T47D (cell line): ENCODE results near the gene CLCN1.

ENCODE experiments used
- DNase-seq, 2 experiments: peaks; one replicate each; pipeline versions ENCODE4 v3.0.0 to v3.0.0-alpha.2; 2011 to 2012; ENCODE audit warnings: low read depth in 1 of 2, low spot score in 1 of 2
- JUND ChIP-seq: IDR thresholded peaks from 2 replicates; pipeline ENCODE4 v1.6.1; 2012; ENCODE audit warnings: low read depth
- in situ Hi-C: cut with HindIII; loops from 2 replicates; pipeline ENCODE4 v1.10.0; 2016; ENCODE audit warnings: low sequenced_read_pairs, low pct_unique_long_range_greater_than_20kb

The CLCN1 gene

GRCh38 chr7:143300959-143301935 is 14.7 kb upstream of the CLCN1 start:
- TF ChIP-seq JUND = no peak
- peak in 1 of 2 experiments; percentile 49 for DNase-seq
- in situ Hi-C loops = no loop called here

GRCh38 chr7:143303733-143304132 is 12.2 kb upstream of the CLCN1 start:
- in situ Hi-C loops = no loop called here
- no peak for TF ChIP-seq JUND
- no peak for DNase-seq

GRCh38 chr7:143304938-143305337 is 11.0 kb upstream of the CLCN1 start:
- in situ Hi-C loops = no loop called here
- DNase-seq = no peak
- TF ChIP-seq JUND = no peak

- DNase-seq = peak; percentile 58 to 83
- in situ Hi-C loops = no loop called here
Observed at GRCh38 chr7:143305423-143306070, 10.4 kb upstream of the CLCN1 start.

GRCh38 chr7:143308632-143309031 is 7.3 kb upstream of the CLCN1 start:
- in situ Hi-C loops = no loop called here
- no peak for DNase-seq
- TF ChIP-seq JUND = no peak

More at GRCh38 chr7:143305423-143306070, 10.4 kb upstream of the CLCN1 start:
- no peak for TF ChIP-seq JUND

GRCh38 chr7:143314127-143314526 is 1.8 kb upstream of the CLCN1 start:
- no peak for TF ChIP-seq JUND
- in situ Hi-C loops = no loop called here
- DNase-seq = no peak

- DNase-seq = no peak
- in situ Hi-C loops = no loop called here
- no peak for TF ChIP-seq JUND
Observed at GRCh38 chr7:143316492-143316891, 581 bp downstream of the CLCN1 start.

GRCh38 chr7:143318661-143319060 is 2.8 kb downstream of the CLCN1 start:
- in situ Hi-C loops = no loop called here
- no peak for TF ChIP-seq JUND
- peak in 1 of 2 experiments; percentile 69 for DNase-seq

- in situ Hi-C loops = no loop called here
- TF ChIP-seq JUND = no peak
- DNase-seq = peak in 1 of 2 experiments; percentile 48
Observed at GRCh38 chr7:143320620-143321019, 4.7 kb downstream of the CLCN1 start.

GRCh38 chr7:143321242-143321641 is 5.3 kb downstream of the CLCN1 start:
- in situ Hi-C loops = no loop called here
- no peak for TF ChIP-seq JUND
- no peak for DNase-seq

GRCh38 chr7:143321734-143322133 is 5.8 kb downstream of the CLCN1 start:
- in situ Hi-C loops = no loop called here
- DNase-seq = peak in 1 of 2 experiments; percentile 55
- no peak for TF ChIP-seq JUND

- in situ Hi-C loops = no loop called here
- TF ChIP-seq JUND = no peak
- no peak for DNase-seq
Observed at GRCh38 chr7:143322760-143323633, 7.1 kb downstream of the CLCN1 start.
